ENCODE measurements around the gene RAB10. TPM values are rescaled to one million over a fixed set of nuclear protein-coding genes. Genes with fewer than 3 reads are reported as not detected.

Gene RAB10
- total RNA-seq, 1 donor from 2014 or later = 86.5 TPM

Other genes with a start within 250 kb of the RAB10 start
- gene ASXL2, start 155.6 kb upstream of the RAB10 start, total RNA-seq = 24.8 to 25.5 TPM (median 25.4 TPM) in 3 replicates
- gene KIF3C, start 51.6 kb upstream of the RAB10 start, total RNA-seq = 31.9 to 39.5 TPM (median 39.5 TPM) in 3 replicates
- gene GAREM2, start 139.0 kb downstream of the RAB10 start, total RNA-seq = 25.0 to 27.5 TPM (median 26.4 TPM) in 3 replicates
- 95.5 to 100 TPM (median 97.4 TPM) in 3 replicates for gene HADHA, start 210.5 kb downstream of the RAB10 start, total RNA-seq
- gene HADHB, start 210.9 kb downstream of the RAB10 start, total RNA-seq = 79.4 to 85.5 TPM (median 83.2 TPM) in 3 replicates

All from mesothelial cell of epicardium (in vitro differentiated cells).